HCEC 1CT (cell line): ENCODE measurements around the gene RPL32.

Experiments
- DNase-seq: peaks from one replicate; pipeline ENCODE4 v3.0.0-alpha.2; 2017

The RPL32 gene

GRCh38 chr3:12832350-12833221 lies 8.8 kb downstream of the RPL32 start:
- DNase-seq, result no peak

GRCh38 chr3:12831301-12831866 lies 10.0 kb downstream of the RPL32 start:
- no peak for DNase-seq

DNA sequence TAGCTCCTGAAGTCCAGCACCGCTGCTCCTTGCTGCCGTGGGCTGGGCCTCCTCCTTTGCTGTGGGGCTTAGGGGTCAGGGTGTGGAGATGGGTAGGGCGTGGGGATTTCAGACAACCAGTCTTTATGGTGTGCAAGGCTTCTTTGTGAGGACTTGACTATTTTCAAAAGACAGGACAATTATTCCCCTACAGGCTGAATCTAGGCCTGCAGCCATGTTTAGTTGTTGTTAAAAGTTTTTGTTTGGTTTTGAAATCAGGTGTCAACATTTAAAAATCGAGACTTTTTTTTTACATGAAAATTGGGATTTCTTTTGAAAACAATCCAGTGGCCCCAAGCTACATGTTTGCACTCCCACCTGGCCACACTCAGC lies 10.6 kb downstream of the RPL32 start:
- no peak for DNase-seq

- no peak for DNase-seq
Measured at GRCh38 chr3:12829886-12830784, 11.2 kb downstream of the RPL32 start.

DNA sequence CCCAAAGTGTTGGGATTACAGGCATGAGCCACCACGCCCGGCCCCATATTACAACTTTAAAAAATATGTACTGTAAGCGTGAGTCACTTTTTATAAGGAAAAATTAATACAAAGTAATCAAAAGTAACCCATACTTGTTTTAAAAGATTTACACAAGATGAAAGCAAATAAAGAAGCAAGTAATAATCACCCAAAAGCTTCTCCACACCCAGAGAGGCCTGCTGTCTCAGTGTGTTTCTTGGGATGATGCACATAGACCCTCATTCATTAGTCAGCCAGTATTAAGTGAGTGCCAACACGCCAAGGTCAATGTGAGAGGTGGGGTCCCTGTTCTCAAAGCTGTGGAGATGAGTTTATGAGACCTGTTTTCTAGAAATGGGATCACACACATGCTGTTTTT lies 12.0 kb downstream of the RPL32 start:
- no peak for DNase-seq

GRCh38 chr3:12828751-12829150 lies 12.6 kb downstream of the RPL32 start:
- no peak for DNase-seq

- DNase-seq, result no peak
Measured at GRCh38 chr3:12825156-12825555, 16.2 kb downstream of the RPL32 start.

GRCh38 chr3:12824299-12824698 lies 17.1 kb downstream of the RPL32 start:
- no peak for DNase-seq

DNA sequence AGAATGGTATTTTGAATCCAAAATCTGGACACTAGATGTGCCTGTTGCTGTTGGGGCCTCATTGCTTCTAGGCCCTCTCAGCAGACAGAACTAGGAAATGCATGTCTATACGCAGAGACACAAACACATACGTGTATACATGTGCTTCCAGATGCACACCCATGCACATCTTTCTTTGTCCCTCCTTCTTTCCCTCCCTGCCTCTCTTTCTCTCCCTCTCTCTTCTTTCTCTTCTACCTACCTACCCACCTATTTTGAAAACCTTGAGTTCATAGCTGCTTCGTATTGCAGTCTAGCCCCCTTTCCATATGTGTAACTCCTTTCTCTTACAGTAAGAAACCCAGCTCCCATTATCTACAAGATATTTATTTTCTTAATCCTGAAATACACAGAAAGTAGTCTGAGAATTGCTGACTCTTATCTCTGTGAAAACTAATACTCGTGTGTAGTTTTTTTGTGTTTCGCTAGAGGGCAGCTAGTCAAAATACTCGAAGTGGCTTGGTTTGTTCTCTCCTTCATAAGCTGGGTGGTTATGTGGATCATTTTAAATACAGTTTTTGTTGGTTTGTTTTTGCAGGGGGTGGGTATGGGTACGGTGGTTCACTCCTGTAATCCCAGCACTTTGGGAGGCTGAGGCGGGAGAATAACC lies 18.5 kb downstream of the RPL32 start:
- DNase-seq, result no peak

- no peak for DNase-seq
Measured at GRCh38 chr3:12818773-12819172, 22.6 kb downstream of the RPL32 start.

GRCh38 chr3:12818273-12818672 lies 23.1 kb downstream of the RPL32 start:
- DNase-seq, result no peak

GRCh38 chr3:12817343-12817710 lies 24.0 kb downstream of the RPL32 start:
- no peak for DNase-seq

- DNase-seq, result no peak
Measured at GRCh38 chr3:12816521-12817342, 24.6 kb downstream of the RPL32 start.

DNA sequence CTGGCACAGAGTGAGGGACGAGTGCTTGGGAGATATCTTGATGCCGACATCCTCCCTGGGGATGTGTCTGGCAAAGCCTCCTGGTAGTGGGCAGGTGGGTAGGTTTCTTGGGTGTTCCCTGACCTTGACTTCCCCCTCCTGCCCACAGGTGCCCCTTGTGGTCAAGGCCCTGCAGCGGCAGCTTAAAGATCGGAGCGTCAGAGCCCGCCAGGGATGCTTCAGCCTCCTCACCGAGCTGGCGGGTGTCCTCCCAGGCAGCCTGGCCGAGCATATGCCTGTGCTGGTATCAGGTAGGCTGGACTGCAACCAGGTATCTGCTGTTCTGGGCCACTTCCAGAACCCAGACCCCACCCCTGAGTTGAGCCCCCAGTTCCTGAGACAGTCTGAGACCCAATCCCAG lies 25.6 kb downstream of the RPL32 start:
- no peak for DNase-seq

- no peak for DNase-seq
Measured at GRCh38 chr3:12815078-12815477, 26.3 kb downstream of the RPL32 start.

GRCh38 chr3:12813967-12814366 lies 27.4 kb downstream of the RPL32 start:
- DNase-seq, result no peak

DNA sequence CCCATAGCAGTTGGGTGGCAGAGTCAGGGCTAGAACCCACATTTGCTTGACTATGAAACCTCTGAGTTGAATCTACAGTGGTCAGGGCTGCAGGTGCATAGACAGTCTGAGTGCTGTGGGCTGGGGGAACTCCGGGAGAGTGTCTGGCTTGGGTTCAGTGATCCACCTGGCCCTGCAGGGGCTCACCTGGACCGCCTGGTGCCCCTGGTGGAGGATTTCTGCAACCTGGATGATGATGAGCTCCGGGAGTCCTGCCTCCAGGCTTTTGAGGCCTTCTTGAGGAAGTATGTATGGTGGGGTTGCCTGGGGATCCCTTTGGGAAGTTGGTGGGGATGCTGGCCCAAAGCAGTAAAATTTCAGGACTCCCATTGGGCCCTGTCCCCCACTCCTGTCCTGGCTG lies 28.6 kb downstream of the RPL32 start:
- DNase-seq, result no peak

DNA sequence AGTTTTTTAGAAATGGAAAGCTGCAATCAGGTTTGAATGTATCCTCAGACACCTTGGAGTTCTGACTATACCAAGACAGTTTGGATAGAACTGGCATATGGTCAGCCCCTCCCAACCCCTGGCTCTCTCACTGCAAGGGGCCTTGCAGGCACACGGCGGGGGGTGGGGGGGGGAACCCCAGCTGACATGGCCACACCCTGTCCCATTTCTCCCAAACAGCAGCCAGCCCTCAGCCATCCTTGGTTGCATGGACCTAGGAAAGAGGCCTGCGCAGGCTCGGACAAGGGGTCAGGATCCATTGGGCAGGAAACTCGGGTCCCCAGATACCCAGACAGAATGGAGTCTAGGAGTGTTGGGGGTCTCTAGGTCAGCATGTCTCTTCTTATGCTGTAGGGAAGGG lies 30.4 kb downstream of the RPL32 start:
- no peak for DNase-seq

GRCh38 chr3:12810013-12810780 lies 31.2 kb downstream of the RPL32 start:
- peak; percentile 83 for DNase-seq

DNA sequence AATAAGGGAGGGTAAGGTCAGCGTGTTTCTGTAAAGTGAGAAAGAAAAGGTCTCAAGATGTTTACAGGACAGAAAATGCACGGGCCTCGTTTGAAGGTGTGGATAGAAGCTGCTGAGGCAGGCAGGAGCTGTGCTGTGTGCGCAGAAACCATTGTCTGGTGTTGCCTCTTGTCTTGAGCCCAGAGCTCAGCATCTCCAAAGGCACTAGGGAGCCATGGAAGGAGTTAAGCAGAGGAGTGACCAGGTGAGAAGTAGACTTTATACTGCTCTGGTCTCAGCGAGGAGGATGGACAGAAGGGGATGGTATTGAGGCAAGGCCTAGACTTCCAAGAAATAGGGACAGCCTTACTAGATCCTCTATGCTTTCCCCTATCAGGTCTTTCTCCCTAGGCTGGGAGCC lies 31.9 kb downstream of the RPL32 start:
- DNase-seq, result no peak

- DNase-seq, result no peak
Measured at GRCh38 chr3:12809001-12809400, 32.4 kb downstream of the RPL32 start.

DNA sequence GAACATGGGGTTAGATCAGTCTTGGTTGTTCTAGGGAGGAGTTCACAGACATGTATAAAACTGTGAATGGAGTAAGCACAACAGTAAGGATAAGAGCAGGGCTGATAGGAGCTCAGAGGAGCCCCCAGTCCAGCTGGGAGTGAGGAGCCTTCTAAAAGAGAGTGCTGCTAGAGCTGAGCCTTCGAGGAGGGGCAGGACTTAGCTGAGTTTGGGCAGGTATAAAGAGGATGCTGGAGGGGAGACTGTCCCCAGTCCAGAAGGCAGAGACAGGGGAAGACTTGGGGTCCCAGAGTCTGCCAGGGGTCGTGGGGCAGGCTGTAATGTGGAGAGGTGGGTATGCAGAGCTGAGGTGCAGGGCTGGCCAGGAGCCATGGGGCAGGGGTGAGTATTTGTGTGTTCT lies 32.8 kb downstream of the RPL32 start:
- DNase-seq, result no peak
